ENCODE data around the gene TTYH3. TPM values are rescaled to one million over a fixed set of nuclear protein-coding genes. Genes with fewer than 3 reads are reported as not detected.

The TTYH3 gene
- polyA plus RNA-seq, 6 donors from 2014 or later = 1.2 to 4.4 (median 2.5) TPM

DNA sequence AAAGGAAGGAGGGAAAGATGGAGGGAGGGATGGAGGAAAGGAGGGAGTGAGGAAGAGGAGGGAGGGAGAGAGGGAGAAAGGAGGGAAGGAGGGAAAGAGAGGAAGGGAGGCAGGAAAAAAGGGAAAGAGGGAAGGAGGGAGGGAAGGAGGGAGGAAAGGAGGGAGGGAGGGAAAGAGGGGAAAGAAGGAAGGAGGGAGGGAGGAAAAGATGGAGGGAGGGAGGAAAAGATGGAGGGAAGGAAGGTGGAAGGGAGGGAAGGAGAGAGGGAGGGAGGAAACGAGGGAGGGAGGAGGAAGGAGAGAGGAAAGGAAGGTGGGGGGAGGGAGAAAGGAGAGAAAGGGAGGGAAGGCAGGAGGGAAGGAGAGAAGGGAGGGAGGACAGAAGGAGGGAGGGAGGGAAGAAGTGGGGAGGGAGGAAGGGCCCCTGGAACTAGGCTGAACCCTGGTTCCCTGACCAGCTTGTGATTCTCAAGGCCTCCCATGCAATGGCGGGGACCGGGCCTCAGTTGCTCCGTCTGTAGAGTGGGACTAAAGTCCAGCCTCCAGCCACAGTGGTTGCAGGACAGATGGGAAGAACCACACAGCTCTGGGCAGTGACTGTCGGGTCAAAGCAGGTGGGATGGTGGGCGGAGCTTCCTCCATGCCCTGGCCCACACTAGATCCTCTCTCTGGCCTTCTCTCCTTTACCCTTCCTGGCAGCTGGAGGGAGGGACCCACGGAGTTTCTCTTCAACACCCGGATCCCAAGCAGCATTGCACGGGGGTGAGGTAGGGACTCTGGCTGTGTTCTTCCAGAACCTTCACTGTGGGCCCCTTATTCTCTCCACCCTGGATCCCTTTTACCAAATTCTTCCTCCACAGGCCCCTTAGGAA lies 4.3 kb upstream of the TTYH3 start:
- peaks cover 8 to 10% (median 9%) of the 10 kb centered on the region in 3 donors for H3K4me1 Mint-ChIP-seq
- no peaks in the 10 kb centered on the region for H3K36me3 Mint-ChIP-seq
- H3K9me3 Mint-ChIP-seq = no peaks in the 10 kb centered on the region
- H3K27ac Mint-ChIP-seq = no peak overlapping the region
- no peak for DNase-seq
- no peaks in the 10 kb centered on the region for H3K27me3 Mint-ChIP-seq
- ATAC-seq (ENCODE audit: low read depth in 2 of 2) = no peak
- H3K4me3 Mint-ChIP-seq = no peak overlapping the region

DNA sequence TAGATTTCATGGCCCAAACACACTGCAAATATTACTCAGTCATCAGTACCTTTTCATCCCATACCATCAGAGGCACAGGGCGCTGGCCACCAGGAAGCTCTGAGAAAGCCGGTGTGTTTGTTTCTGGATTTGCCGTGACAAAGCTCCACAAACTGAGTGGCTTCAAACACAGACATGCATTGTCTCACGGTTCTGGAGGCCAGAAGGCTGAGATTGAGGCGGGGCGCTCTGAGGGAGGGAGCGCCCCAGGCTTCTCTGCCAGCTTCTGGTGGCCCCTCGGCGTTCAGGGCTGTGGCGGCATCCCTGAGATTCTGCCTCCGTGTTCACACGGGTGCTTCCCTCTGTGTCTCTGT lies 3.7 kb upstream of the TTYH3 start:
- Mint-ChIP-seq H3K4me1 (peaks cover 9 to 14% (median 13%) of the 10 kb centered on the region in 3 donors), H3K4me3 (no peak overlapping the region), H3K27me3 (no peaks in the 10 kb centered on the region), H3K27ac (no peak overlapping the region), H3K9me3 (no peaks in the 10 kb centered on the region), H3K36me3 (no peaks in the 10 kb centered on the region)
- no peak for ATAC-seq (ENCODE audit: low read depth in 2 of 2)
- DNase-seq = no peak

DNA sequence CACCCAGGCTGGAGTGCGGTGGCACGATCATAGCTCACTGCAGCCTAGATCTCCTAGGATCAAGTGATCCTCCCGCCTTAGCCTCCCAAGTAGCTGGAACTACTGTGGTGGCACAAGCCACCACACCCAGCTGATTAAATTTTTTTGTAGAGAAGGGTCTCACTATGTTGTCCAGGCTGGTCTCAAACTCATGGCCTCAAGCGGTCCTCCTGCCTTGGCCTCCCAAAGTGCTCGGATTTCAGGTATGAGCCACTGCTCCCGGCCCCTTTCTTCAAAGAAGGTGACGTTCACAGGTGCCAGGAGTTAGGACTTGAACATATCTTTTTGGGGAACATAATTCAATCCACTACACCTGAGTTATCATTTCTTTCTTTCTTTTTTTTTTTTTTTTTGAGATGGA lies 2.9 kb upstream of the TTYH3 start:
- no peaks in the 10 kb centered on the region for H3K9me3 Mint-ChIP-seq
- no peak overlapping the region for H3K27ac Mint-ChIP-seq
- H3K36me3 Mint-ChIP-seq = no peaks in the 10 kb centered on the region
- H3K4me1 Mint-ChIP-seq = peaks cover 11 to 22% (median 18%) of the 10 kb centered on the region in 3 donors
- no peaks in the 10 kb centered on the region for H3K27me3 Mint-ChIP-seq
- ATAC-seq (ENCODE audit: low read depth in 2 of 2) = no peak
- no peak for DNase-seq
- H3K4me3 Mint-ChIP-seq = peak overlapping the region in 1 of 8 donors; percentile 25

DNA sequence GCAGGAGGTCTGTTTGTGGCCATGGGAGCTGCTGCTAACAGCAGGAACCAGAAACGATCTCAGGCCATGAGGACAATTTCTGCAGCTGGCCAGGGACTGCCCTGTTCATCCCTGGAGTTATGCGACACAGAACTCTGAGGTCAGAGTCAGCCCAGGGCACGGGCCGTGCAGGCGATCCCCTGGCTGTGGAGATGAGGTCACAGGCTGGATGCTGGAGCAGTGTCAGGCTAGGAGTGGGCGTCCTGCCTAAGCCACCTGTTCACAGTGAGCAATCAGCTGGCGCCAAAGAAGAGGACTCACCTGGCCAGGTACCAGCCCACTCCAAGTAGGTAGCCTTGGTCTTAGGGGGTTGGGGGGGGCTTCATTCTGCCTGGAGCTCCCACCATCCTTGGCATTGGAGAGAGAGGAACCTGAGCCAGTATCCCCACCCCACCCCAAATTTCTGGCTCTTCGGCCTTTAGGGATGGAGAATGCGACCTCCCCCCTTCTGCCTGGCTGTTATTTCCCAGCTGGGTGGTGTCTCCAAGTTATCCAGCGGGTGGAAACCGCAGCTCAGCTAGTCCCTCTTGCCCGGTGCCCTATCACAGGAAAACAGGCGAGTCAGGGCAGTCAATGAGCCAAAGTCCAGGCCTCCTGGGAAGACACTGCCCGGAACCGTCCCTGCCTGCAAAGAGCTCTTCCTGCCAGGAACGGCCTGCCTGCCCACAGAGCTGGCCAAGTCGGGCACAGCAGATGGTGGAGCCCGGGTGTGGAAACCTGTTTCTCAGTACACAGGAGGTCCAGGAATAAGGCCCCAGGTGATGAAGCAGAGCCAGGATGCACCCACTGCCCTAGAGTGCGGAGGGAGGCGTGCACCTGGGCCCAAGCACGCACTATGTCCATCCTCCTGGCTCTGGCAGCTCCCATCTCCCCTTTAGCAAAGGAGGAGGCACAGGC lies 1.8 kb upstream of the TTYH3 start:
- Mint-ChIP-seq H3K27me3 (no peaks in the 10 kb centered on the region), H3K4me3 (peak overlapping the region in 1 of 8 donors; percentile 15), H3K27ac (peak overlapping the region in 1 of 6 donors; percentile 52), H3K4me1 (peaks cover 15 to 26% (median 20%) of the 10 kb centered on the region in 3 donors), H3K36me3 (no peaks in the 10 kb centered on the region), H3K9me3 (no peaks in the 10 kb centered on the region)
- ATAC-seq (ENCODE audit: low read depth in 2 of 2) = no peak
- no peak for DNase-seq

DNA sequence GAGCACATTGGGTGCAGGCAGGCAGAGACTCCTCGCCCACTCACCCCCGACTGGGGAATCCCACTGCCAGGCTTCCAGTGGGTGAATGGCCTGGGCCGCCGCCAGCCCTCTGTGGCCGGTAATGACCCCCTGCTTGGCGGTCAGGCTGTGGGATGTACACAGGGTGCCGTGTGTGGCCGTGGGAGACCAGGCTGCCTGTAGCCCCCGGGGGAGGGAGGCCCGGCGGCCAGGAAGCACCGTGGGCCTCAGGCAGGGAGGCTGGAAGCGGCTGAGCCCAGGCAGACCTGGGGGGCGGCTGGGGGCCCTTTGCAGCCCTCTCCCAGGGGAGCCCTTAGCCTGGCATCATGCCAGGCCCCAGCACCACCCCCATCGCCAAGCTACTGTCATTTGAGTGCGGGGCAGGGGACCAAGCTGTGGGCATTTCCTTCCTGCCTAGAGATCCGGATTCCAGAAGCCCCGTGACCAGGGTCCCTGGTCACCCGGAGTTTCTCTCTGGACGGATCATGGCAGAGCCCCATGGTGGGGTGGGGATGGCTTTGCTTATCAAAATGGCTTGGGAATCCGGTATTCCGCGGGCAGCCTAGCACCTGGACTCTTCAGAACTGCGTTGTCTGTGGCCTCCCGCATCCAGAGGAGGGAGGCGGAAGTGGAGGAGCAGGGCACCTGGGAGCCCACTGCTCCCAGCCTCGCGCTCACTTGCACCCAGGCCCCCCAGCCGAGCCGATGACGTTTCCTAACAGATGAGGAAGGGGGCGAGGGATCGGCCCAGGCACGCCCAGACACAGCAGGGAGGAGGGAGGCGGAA lies 1.1 kb downstream of the TTYH3 start:
- H3K9me3 Mint-ChIP-seq = no peaks in the 10 kb centered on the region
- peaks cover 35 to 47% (median 47%) of the 10 kb centered on the region in 3 donors for H3K4me1 Mint-ChIP-seq
- H3K27ac Mint-ChIP-seq = peak overlapping the region; percentile 84 to 95 (median 90)
- no peaks in the 10 kb centered on the region for H3K27me3 Mint-ChIP-seq
- peak overlapping the region; percentile 91 to 99 (median 96) for H3K4me3 Mint-ChIP-seq
- no peaks in the 10 kb centered on the region for H3K36me3 Mint-ChIP-seq
- DNase-seq (peak; percentile 50), ATAC-seq (ENCODE audit: low read depth in 2 of 2) (peak; percentile 11 to 20)

DNA sequence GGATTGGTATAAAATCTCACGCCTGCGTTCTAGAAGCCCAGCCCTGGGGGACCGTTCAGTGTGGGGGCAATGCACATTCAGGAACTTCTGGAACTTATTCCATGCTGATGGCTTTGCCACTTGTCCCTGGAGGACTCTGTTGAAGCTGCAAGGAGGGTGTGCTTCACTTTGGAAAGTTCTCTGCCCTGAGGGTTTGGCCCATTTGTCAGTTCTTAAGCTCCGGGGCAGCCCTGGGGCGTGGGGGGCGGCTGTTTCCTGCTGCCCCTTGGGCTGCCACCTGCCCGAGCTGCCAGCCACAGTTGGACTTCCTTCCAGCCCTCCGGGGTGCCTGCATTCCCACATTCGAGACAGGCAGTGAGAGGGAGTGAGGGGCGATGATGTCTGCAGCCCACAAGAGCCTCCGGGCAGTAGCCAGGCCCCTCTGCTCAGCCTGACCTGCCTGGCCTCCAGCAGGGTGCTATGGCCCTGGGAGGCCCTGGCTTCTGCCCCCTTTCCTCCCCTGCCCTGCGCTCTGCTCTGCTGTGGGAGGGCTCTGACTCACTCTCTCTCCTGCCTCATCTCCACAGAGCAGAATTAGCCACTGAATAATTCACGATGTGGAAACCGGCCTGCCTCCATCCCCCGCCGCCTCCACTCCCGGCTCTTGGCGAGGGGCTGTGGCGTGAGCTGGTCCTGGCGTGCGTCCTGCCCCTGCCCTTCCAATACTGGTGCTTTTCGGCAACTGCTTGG lies 1.9 kb downstream of the TTYH3 start:
- no peak for ATAC-seq (ENCODE audit: low read depth in 2 of 2)

DNA sequence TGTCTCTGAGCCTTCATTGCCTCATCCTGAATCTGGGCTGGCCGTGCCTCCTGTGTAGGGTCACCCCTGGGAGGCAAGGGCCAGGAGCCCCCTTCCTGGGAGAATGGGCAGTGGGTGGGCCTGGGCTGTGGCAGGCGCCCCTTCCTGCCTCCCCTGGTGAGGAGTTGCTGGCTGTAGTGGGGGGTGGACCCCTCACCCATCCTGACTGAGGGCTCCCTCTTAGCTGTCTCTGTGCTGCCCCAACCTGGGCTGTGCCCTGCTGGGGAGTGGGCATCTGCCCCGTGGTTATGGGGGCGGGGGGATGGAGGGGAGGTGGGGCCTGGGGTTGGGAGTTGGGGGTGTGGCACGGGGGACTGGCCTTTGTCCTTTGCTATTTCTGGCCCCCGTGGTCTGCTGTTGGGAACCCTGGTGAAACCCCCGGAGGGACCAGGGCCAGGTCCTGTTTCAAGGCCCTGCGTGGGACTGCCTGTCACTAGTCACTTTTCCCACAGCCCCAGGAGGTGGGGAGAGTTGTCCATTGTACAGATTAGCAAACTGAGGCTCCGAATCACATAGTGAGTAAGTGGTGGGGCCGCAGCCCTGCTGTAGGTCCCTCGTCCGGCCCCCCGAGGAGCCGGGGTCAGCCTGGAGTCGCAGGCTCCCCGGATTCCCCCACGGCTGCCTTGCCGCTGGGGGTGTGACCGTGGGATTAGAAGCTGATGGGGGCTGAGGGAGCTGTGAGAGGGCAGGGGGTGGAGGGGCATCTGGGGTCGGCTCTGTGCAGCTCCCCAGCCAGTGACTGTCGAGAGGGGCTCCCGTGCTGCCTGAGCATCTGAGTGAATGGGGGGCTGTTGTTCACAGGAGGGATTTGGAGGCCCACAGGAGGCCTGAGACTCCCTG lies 2.7 kb downstream of the TTYH3 start:
- Mint-ChIP-seq H3K27me3 (no peaks in the 10 kb centered on the region), H3K27ac (peak overlapping the region in 4 of 6 donors; percentile 21 to 84 (median 66)), H3K9me3 (no peaks in the 10 kb centered on the region), H3K4me1 (peaks cover 36 to 53% (median 50%) of the 10 kb centered on the region in 3 donors), H3K36me3 (no peaks in the 10 kb centered on the region), H3K4me3 (peak overlapping the region; percentile 50 to 99 (median 87))
- ATAC-seq (ENCODE audit: low read depth in 2 of 2) (no peak), DNase-seq (no peak)

More for the DNA sequence above, 1.9 kb downstream of the TTYH3 start:
- Mint-ChIP-seq H3K4me3 (peak overlapping the region; percentile 91 to 99 (median 96)), H3K36me3 (no peaks in the 10 kb centered on the region), H3K27me3 (no peaks in the 10 kb centered on the region), H3K4me1 (peaks cover 36 to 49% (median 47%) of the 10 kb centered on the region in 3 donors), H3K9me3 (no peaks in the 10 kb centered on the region), H3K27ac (peak overlapping the region in 5 of 6 donors; percentile 72 to 94 (median 87))
- DNase-seq = no peak

DNA sequence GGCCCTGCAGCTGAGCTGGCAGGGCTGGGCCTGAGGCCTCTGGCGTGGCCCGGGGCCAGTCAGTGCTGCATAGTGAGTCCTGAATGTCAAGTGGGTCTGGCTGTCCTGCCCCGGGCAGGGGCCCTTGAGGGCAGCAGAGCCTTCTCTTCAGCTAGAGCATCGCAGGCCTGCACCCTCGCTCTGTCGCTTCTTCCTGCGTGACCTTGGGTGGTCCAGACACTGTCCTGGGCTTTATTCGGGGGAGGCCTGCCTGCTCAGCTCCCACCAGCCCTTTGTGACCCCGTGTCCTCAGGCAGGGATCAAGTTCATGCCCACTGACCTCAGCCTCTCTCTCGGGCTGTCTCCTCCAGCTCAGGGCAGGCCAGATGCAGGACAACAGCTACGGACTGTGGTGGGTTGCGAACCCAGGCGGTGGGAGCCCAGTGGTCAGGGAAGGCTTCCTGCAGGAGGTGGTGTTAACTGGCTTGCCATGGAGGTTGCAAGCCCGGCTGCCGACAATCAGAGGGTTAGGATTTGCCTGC lies 3.4 kb downstream of the TTYH3 start:
- no peak for DNase-seq

DNA sequence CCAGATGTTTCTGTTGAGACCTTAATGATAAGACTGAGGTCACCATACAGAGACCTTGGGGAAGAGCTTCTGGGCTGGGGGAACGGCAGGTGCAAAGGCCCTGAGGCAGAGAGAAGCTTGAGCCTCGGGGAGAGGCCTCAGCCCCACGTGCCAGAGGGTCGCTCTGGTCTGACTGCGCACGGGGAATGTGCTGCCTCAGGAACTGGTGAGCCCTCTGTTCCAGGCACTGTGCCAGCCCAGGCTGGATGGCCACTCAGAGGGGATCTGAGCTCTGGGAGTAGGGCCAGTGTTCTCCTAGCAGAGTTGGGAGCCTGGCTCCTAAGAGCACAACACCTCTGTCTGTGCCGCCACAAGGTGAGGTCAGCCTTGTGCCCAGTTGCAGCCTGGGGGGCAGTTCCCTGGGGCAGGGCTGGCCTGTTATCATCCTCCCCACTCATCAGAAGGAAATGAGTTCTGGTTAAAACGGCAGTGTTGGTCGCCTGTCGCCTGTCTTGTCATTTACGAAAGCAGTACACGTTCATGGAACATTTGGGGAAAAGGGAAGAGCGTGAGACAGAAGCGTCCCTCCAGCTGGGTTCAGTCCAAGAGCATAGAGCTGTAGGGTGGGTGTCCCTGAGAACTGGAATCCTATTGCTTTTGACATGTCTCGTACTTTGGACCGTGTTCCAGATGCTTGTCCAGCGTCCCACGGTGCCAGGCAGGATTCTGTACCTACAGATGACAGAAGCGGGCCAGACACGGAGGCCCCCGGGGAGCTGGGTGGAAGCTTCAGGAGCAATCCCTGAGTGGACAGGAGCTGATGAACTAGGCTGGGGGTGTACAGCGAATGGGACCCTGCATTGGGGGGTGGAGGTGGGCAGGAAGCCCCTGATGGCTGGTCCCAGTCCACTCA lies 4.3 kb downstream of the TTYH3 start:
- H3K4me3 Mint-ChIP-seq = peak overlapping the region in 7 of 8 donors; percentile 15 to 94 (median 40)
- H3K36me3 Mint-ChIP-seq = no peaks in the 10 kb centered on the region
- no peak for ATAC-seq (ENCODE audit: low read depth in 2 of 2)
- H3K27ac Mint-ChIP-seq = peak overlapping the region in 4 of 6 donors; percentile 14 to 88 (median 79)
- no peaks in the 10 kb centered on the region for H3K27me3 Mint-ChIP-seq
- H3K4me1 Mint-ChIP-seq = peaks cover 41 to 63% (median 57%) of the 10 kb centered on the region in 3 donors
- DNase-seq = no peak
- no peaks in the 10 kb centered on the region for H3K9me3 Mint-ChIP-seq

More for the DNA sequence above, 3.4 kb downstream of the TTYH3 start:
- H3K4me3 Mint-ChIP-seq = peak overlapping the region in 5 of 8 donors; percentile 11 to 94 (median 56)
- no peak for ATAC-seq (ENCODE audit: low read depth in 2 of 2)
- no peaks in the 10 kb centered on the region for H3K27me3 Mint-ChIP-seq
- no peaks in the 10 kb centered on the region for H3K9me3 Mint-ChIP-seq
- peak overlapping the region in 3 of 6 donors; percentile 39 to 71 (median 53) for H3K27ac Mint-ChIP-seq
- H3K36me3 Mint-ChIP-seq = no peaks in the 10 kb centered on the region
- peaks cover 36 to 59% (median 54%) of the 10 kb centered on the region in 3 donors for H3K4me1 Mint-ChIP-seq

DNA sequence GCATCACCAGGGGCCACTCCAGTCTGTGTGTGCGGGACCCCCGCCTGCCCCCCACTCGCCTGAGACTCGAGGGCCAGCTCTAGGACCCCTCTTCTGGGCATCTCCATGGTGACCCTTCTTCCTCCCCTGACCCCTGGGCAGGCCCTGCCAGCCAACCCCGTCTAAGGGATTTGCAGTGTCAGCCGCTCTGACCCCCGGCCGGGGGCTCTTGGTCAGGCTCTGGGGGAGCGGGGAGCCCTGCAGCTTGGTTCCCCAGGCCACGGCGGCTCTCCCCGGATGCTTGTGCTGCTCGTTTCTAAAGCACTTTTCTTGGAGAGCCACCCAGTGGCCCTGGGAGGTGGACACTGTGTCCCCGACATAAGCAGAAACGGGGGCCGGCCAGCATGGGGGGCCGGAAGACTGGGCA lies 5.3 kb downstream of the TTYH3 start:
- Mint-ChIP-seq H3K36me3 (no peaks in the 10 kb centered on the region), H3K27ac (peak overlapping the region in 3 of 6 donors; percentile 38 to 77 (median 63)), H3K4me3 (peak overlapping the region in 5 of 8 donors; percentile 15 to 72 (median 61)), H3K4me1 (peaks cover 43 to 70% (median 59%) of the 10 kb centered on the region in 3 donors), H3K9me3 (no peaks in the 10 kb centered on the region), H3K27me3 (no peaks in the 10 kb centered on the region)
- no peak for ATAC-seq (ENCODE audit: low read depth in 2 of 2)
- DNase-seq = no peak

Data from naive B cell (primary cell).